WTC11 (cell line): ENCODE data around the gene ECI1. TPM values are rescaled to one million over a fixed set of nuclear protein-coding genes. Genes with fewer than 3 reads are reported as not detected.

Experiments
- ATAC-seq: fragments of 200-7000 bp; cut with Tn5 transposase; 2 replicates; pipeline ENCODE4 v1.10.0; 2021; ENCODE audit warnings: mild to moderate bottlenecking, moderate library complexity
- CTCF ChIA-PET: fragments of 300-600 bp; sonication (Branson Sonifier 250); formaldehyde crosslinking; loops from one replicate; lab custom pipeline; 2021; ENCODE audit warnings: antibody characterized with exemption; lab: Charles Lee
- POLR2A ChIA-PET: fragments of 350-600 bp; sonication (Branson Sonifier 250); formaldehyde crosslinking; loops from one replicate; lab custom pipeline; 2021; ENCODE audit warnings: antibody characterized with exemption; lab: Charles Lee
- DNase-seq: peaks from one replicate; pipeline ENCODE4 v3.0.0; 2021; ENCODE audit warnings: low spot score
- H3K27ac Mint-ChIP-seq: 2 replicates; pipeline ENCODE4 v1.8.0; 2021; ENCODE audit warnings: mixed read lengths
- H3K27me3 Mint-ChIP-seq: 2 replicates; pipeline ENCODE4 v1.8.0; 2021; ENCODE audit warnings: low read depth, mild to moderate bottlenecking, moderate library complexity, mixed read lengths
- H3K36me3 Mint-ChIP-seq: 2 replicates; pipeline ENCODE4 v1.8.0; 2021; ENCODE audit warnings: mixed read lengths
- H3K4me1 Mint-ChIP-seq: 2 replicates; pipeline ENCODE4 v1.8.0; 2022; ENCODE audit warnings: mixed read lengths
- H3K4me3 Mint-ChIP-seq: 2 replicates; pipeline ENCODE4 v1.8.0; 2021; ENCODE audit warnings: mild to moderate bottlenecking, moderate library complexity, mixed read lengths
- H3K9me3 Mint-ChIP-seq: 2 replicates; pipeline ENCODE4 v1.8.0; 2021; ENCODE audit warnings: mixed read lengths
- ATF1 ChIP-seq: sonication (generic); formaldehyde crosslinking; IDR thresholded peaks from 2 replicates; pipeline ENCODE4 v1.8.1; 2023; ENCODE audit warnings: mild to moderate bottlenecking, moderate library complexity, missing genetic modification reagents
- CBFB ChIP-seq: sonication (generic); formaldehyde crosslinking; IDR thresholded peaks from 2 replicates; pipeline ENCODE4 v1.8.1; 2022; ENCODE audit warnings: mild to moderate bottlenecking, low read depth, missing genetic modification reagents
- CREM ChIP-seq: sonication (generic); formaldehyde crosslinking; IDR thresholded peaks from 2 replicates; pipeline ENCODE4 v1.8.1; 2022; ENCODE audit warnings: mild to moderate bottlenecking, missing genetic modification reagents, moderate library complexity
- EMX1 ChIP-seq: fragments of 250-450 bp; sonication (Bioruptor Pico); IDR thresholded peaks from 2 replicates; pipeline ENCODE4 v1.8.0; 2021; ENCODE audit warnings: mild to moderate bottlenecking
- GRHL2 ChIP-seq: fragments of 250-450 bp; sonication (Bioruptor Pico); IDR thresholded peaks from 2 replicates; pipeline ENCODE4 v1.8.0; 2022; ENCODE audit warnings: mild to moderate bottlenecking, moderate library complexity; ENCODE audit not compliant: insufficient replicate concordance, severe bottlenecking
- GTF2I ChIP-seq: fragments of 250-450 bp; sonication (Bioruptor Pico); conservative IDR thresholded peaks from 2 replicates; pipeline ENCODE4 v1.4.0; 2021; ENCODE audit warnings: mild to moderate bottlenecking
- IRF2 ChIP-seq: sonication (generic); formaldehyde crosslinking; IDR thresholded peaks from 2 replicates; pipeline ENCODE4 v1.8.0; 2022; ENCODE audit warnings: low read depth, missing genetic modification reagents, borderline replicate concordance
- NFATC4 ChIP-seq: fragments of 250-450 bp; sonication (Bioruptor Pico); IDR thresholded peaks from 2 replicates; pipeline ENCODE4 v1.9.0; 2021; ENCODE audit warnings: mild to moderate bottlenecking
- NFYB ChIP-seq: sonication (generic); formaldehyde crosslinking; conservative IDR thresholded peaks from 2 replicates; pipeline ENCODE4 v1.8.0; 2022; ENCODE audit warnings: low read depth, missing genetic modification reagents
- NR1H2 ChIP-seq: sonication (generic); formaldehyde crosslinking; IDR thresholded peaks from 2 replicates; pipeline ENCODE4 v1.9.0; 2021; ENCODE audit warnings: mild to moderate bottlenecking, moderate library complexity, missing genetic modification reagents
- NR2C2 ChIP-seq: sonication (generic); formaldehyde crosslinking; IDR thresholded peaks from 2 replicates; pipeline ENCODE4 v1.8.0; 2022; ENCODE audit warnings: mild to moderate bottlenecking, missing genetic modification reagents
- NR3C1 ChIP-seq: sonication (generic); formaldehyde crosslinking; conservative IDR thresholded peaks from 2 replicates; pipeline ENCODE4 v1.8.1; 2023; ENCODE audit warnings: low read depth, mild to moderate bottlenecking, missing genetic modification reagents
- PREB ChIP-seq: sonication (generic); formaldehyde crosslinking; IDR thresholded peaks from 2 replicates; pipeline ENCODE4 v1.8.1; 2022; ENCODE audit warnings: mild to moderate bottlenecking, missing genetic modification reagents, moderate library complexity, borderline replicate concordance
- PRRX2 ChIP-seq: fragments of 250-450 bp; sonication (Bioruptor Pico); IDR thresholded peaks from 2 replicates; pipeline ENCODE4 v1.8.0; 2021; ENCODE audit warnings: mild to moderate bottlenecking
- RORB ChIP-seq: fragments of 250-450 bp; sonication (Bioruptor Pico); IDR thresholded peaks from 2 replicates; pipeline ENCODE4 v1.9.0; 2021; ENCODE audit warnings: mild to moderate bottlenecking
- SMAD3 ChIP-seq: sonication (generic); formaldehyde crosslinking; IDR thresholded peaks from 2 replicates; pipeline ENCODE4 v1.8.0; 2022; ENCODE audit warnings: missing genetic modification reagents, mild to moderate bottlenecking, borderline replicate concordance
- SMAD4 ChIP-seq: sonication (generic); formaldehyde crosslinking; IDR thresholded peaks from 2 replicates; pipeline ENCODE4 v1.8.0; 2022; ENCODE audit warnings: mild to moderate bottlenecking, missing genetic modification reagents
- SOX15 ChIP-seq: fragments of 250-450 bp; sonication (Bioruptor Pico); IDR thresholded peaks from 2 replicates; pipeline ENCODE4 v1.9.0; 2021; ENCODE audit warnings: mild to moderate bottlenecking
- ZBTB21 ChIP-seq: sonication (generic); formaldehyde crosslinking; IDR thresholded peaks from 2 replicates; pipeline ENCODE4 v1.8.1; 2023; ENCODE audit warnings: mild to moderate bottlenecking, missing genetic modification reagents, borderline replicate concordance
- ZNF121 ChIP-seq: sonication (generic); formaldehyde crosslinking; IDR thresholded peaks from 2 replicates; pipeline ENCODE4 v1.8.0; 2023; ENCODE audit warnings: missing genetic modification reagents
- ZNF263 ChIP-seq: sonication (generic); formaldehyde crosslinking; IDR thresholded peaks from 2 replicates; pipeline ENCODE4 v1.8.1; 2022; ENCODE audit warnings: low read depth, mild to moderate bottlenecking, moderate library complexity, missing genetic modification reagents
- ZNF671 ChIP-seq: fragments of 250-450 bp; sonication (Bioruptor Pico); IDR thresholded peaks from 2 replicates; pipeline ENCODE4 v1.8.0; 2021; ENCODE audit warnings: mild to moderate bottlenecking
- total RNA-seq: library from RNA; stranded (reverse); gene quantifications from 3 replicates; pipeline ENCODE4 v1.2.3, GENCODE V29; 2021
- TF ChIP-seq, protein P1 (sequence below): fragments of 200-600 bp; IDR thresholded peaks from 2 replicates; pipeline ENCODE4 v1.8.0; 2022; ENCODE audit warnings: antibody characterized with exemption
- TF ChIP-seq, protein P2 (sequence below): sonication (generic); formaldehyde crosslinking; IDR thresholded peaks from 2 replicates; pipeline ENCODE4 v1.8.0; 2022; ENCODE audit warnings: mild to moderate bottlenecking, missing genetic modification reagents

ECI1 gene
- total RNA-seq, 1 experiment from 2014 or later: 100 TPM

GRCh38 chr16:2229091-2229490, 22.3 kb downstream of the ECI1 start:
- H3K36me3 Mint-ChIP-seq: peaks cover 3% of the 10 kb centered on the region; the same call in 1 of the 2 replicates
- no peak for TF ChIP-seq RORB (CRISPR knock-in tag)
- TF ChIP-seq NR2C2 (CRISPR knock-in tag): no peak
- TF ChIP-seq PREB (CRISPR knock-in tag): no peak
- TF ChIP-seq ZNF263 (CRISPR knock-in tag): no peak
- no peak for TF ChIP-seq NR1H2
- no peak for TF ChIP-seq SOX15 (CRISPR knock-in tag)
- no peak for TF ChIP-seq NFYB (CRISPR knock-in tag)
- TF ChIP-seq NFATC4 (CRISPR knock-in tag): no peak
- no peak for TF ChIP-seq ZNF121
- no peak for TF ChIP-seq ATF1 (CRISPR knock-in tag)
- no peak for TF ChIP-seq ZBTB21 (CRISPR knock-in tag)
- TF ChIP-seq CREM (CRISPR knock-in tag): no peak
- no peak for TF ChIP-seq ZNF671 (CRISPR knock-in tag)
- no peak for TF ChIP-seq GRHL2 (CRISPR knock-in tag)
- no peak for TF ChIP-seq SMAD3 (CRISPR knock-in tag)
- TF ChIP-seq SMAD4 (CRISPR knock-in tag): no peak
- no peak overlapping the region for H3K4me3 Mint-ChIP-seq
- no peak overlapping the region for H3K27ac Mint-ChIP-seq
- peaks cover 3% of the 10 kb centered on the region; the same call in 1 of the 2 replicates for H3K4me1 Mint-ChIP-seq
- POLR2A ChIA-PET: no interaction called here
- H3K9me3 Mint-ChIP-seq: no peaks in the 10 kb centered on the region
- DNase-seq: no peak
- no peak for ATAC-seq
- CTCF ChIA-PET: interaction anchor here (1.1 kb wide), 1 partner anchor 34 kb away, joined by 4 read pairs; no protein-coding TSS in a partner anchor
- H3K27me3 Mint-ChIP-seq: no peaks in the 10 kb centered on the region

- ATAC-seq: no peak
- ChIA-PET CTCF (no interaction called here), POLR2A (no interaction called here)
- Mint-ChIP-seq H3K9me3 (no peaks in the 10 kb centered on the region), H3K4me1 (peaks cover 3% of the 10 kb centered on the region; the same call in 1 of the 2 replicates), H3K27ac (no peak overlapping the region), H3K4me3 (no peak overlapping the region), H3K27me3 (no peaks in the 10 kb centered on the region), H3K36me3 (peaks cover 3% of the 10 kb centered on the region; the same call in 1 of the 2 replicates)
- DNase-seq: no peak
- no peak for TF ChIP-seq EMX1
- TF ChIP-seq ZNF121: no peak
- TF ChIP-seq IRF2 (CRISPR knock-in tag): no peak
- no peak for TF ChIP-seq ZBTB21 (CRISPR knock-in tag)
- TF ChIP-seq GRHL2 (CRISPR knock-in tag): no peak
- TF ChIP-seq GTF2I: no peak
- TF ChIP-seq, protein P1, sequence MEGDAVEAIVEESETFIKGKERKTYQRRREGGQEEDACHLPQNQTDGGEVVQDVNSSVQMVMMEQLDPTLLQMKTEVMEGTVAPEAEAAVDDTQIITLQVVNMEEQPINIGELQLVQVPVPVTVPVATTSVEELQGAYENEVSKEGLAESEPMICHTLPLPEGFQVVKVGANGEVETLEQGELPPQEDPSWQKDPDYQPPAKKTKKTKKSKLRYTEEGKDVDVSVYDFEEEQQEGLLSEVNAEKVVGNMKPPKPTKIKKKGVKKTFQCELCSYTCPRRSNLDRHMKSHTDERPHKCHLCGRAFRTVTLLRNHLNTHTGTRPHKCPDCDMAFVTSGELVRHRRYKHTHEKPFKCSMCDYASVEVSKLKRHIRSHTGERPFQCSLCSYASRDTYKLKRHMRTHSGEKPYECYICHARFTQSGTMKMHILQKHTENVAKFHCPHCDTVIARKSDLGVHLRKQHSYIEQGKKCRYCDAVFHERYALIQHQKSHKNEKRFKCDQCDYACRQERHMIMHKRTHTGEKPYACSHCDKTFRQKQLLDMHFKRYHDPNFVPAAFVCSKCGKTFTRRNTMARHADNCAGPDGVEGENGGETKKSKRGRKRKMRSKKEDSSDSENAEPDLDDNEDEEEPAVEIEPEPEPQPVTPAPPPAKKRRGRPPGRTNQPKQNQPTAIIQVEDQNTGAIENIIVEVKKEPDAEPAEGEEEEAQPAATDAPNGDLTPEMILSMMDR: no peak
- no peak for TF ChIP-seq NFYB (CRISPR knock-in tag)
- TF ChIP-seq PRRX2 (CRISPR knock-in tag): no peak
- TF ChIP-seq PREB (CRISPR knock-in tag): no peak
- TF ChIP-seq CBFB (CRISPR knock-in tag): no peak
- TF ChIP-seq NR3C1 (CRISPR knock-in tag): no peak
- TF ChIP-seq, protein P2, sequence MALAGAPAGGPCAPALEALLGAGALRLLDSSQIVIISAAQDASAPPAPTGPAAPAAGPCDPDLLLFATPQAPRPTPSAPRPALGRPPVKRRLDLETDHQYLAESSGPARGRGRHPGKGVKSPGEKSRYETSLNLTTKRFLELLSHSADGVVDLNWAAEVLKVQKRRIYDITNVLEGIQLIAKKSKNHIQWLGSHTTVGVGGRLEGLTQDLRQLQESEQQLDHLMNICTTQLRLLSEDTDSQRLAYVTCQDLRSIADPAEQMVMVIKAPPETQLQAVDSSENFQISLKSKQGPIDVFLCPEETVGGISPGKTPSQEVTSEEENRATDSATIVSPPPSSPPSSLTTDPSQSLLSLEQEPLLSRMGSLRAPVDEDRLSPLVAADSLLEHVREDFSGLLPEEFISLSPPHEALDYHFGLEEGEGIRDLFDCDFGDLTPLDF (CRISPR knock-in tag): no peak
These were observed 23.1 kb downstream of the ECI1 start for GRCh38 chr16:2228161-2228824.
